Nephron (organoid): ENCODE data around the gene CIT.

Experiments
- H3K27ac Mint-ChIP-seq, 3 experiments: 2 replicates each; pipeline ENCODE4 v1.8.0; 2020; ENCODE audit warnings: mixed read lengths in 3 of 3, mild to moderate bottlenecking in 2 of 3, moderate library complexity in 1 of 3
- H3K27me3 Mint-ChIP-seq: 2 replicates; pipeline ENCODE4 v1.8.0; 2021; ENCODE audit warnings: low read depth, mild to moderate bottlenecking, moderate library complexity, mixed read lengths
- H3K36me3 Mint-ChIP-seq: 2 replicates; pipeline ENCODE4 v1.8.0; 2020; ENCODE audit warnings: low read depth, mixed read lengths
- H3K4me1 Mint-ChIP-seq: 2 replicates; pipeline ENCODE4 v1.8.0; 2020; ENCODE audit warnings: mixed read lengths
- H3K4me3 Mint-ChIP-seq, 3 experiments: 2 replicates each; pipeline ENCODE4 v1.8.0; 2020; ENCODE audit warnings: mild to moderate bottlenecking in 3 of 3, mixed read lengths in 3 of 3, moderate library complexity in 2 of 3
- H3K9me3 Mint-ChIP-seq: 2 replicates; pipeline ENCODE4 v1.8.0; 2020; ENCODE audit warnings: mixed read lengths
- TF ChIP-seq, protein P1 (sequence below), 3 experiments: fragments of 200-600 bp; sonication (generic); IDR thresholded peaks; one replicate each; pipeline ENCODE4 v1.5.0; 2021; ENCODE audit warnings: antibody characterized with exemption in 3 of 3; ENCODE audit not compliant: unreplicated experiment in 3 of 3

Gene CIT

DNA sequence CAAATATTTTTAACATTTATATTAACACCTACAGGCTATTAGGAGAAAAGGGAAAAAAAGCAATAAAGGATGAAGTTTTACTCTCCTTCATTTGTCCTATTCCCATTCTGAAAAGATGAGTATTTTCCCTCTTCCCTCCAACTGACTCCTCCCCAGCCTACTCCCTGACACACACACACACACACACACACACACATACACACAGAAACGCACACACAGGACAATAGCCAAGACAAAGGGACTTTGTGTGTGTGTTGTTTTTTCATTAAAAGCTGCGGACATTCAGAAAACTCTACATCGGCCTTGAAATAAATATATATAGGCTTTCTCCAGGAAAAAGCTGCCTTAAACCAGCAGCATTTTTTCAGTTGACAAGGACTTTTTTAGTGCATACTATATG, 134.4 kb downstream of the CIT start:
- Mint-ChIP-seq H3K4me1 (no peaks in the 10 kb centered on the region), H3K4me3 (no peak overlapping the region), H3K27me3 (no peaks in the 10 kb centered on the region), H3K9me3 (peaks cover 31% of the 10 kb centered on the region), H3K36me3 (peaks cover 75% of the 10 kb centered on the region), H3K27ac (no peak overlapping the region)
- TF ChIP-seq, protein P1, sequence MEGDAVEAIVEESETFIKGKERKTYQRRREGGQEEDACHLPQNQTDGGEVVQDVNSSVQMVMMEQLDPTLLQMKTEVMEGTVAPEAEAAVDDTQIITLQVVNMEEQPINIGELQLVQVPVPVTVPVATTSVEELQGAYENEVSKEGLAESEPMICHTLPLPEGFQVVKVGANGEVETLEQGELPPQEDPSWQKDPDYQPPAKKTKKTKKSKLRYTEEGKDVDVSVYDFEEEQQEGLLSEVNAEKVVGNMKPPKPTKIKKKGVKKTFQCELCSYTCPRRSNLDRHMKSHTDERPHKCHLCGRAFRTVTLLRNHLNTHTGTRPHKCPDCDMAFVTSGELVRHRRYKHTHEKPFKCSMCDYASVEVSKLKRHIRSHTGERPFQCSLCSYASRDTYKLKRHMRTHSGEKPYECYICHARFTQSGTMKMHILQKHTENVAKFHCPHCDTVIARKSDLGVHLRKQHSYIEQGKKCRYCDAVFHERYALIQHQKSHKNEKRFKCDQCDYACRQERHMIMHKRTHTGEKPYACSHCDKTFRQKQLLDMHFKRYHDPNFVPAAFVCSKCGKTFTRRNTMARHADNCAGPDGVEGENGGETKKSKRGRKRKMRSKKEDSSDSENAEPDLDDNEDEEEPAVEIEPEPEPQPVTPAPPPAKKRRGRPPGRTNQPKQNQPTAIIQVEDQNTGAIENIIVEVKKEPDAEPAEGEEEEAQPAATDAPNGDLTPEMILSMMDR (IDR thresholded peaks at IDR 0.05; ENCODE audit: unreplicated experiment in 3 of 3): no peak

DNA sequence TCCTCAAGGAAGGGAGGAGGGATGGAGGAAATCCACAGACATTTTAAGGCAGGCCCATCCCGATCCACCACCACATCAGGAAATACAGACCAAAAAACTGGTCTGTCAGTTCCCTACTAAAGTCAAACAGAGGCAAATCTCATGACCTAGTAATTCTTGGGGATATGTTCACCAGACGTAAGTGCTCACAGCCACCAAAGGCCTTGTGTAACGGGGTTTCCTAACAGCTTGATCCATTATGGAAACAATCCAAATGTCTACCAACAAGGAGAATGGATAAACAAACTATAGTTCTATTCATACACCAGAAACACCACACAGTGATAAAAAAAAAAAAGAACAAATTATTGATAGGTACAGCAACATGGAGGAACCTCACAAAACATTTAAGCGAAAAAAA, 136.3 kb downstream of the CIT start:
- H3K4me3 Mint-ChIP-seq: no peak overlapping the region
- TF ChIP-seq, protein P1 (IDR thresholded peaks at IDR 0.05; ENCODE audit: unreplicated experiment in 3 of 3): no peak

DNA sequence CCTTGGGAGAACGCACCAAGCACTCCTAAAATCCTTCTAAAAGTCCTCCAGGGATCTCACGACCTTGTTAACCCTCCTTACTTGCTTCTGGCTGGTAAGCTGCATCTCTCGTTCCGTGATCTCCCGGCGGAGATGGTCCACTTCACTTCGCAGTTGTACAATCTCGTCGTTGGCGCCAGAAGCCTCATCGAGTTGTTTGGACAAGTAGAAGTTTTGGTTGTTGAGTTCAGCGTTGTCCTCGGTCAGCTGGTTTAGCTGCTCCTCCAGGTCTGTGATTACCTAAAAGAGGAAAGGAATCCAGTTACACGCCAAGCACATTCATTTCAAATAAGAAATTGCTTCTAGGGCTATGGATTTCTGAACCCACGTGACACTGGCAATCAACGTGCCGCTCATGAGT, 142.0 kb downstream of the CIT start:
- H3K36me3 Mint-ChIP-seq: peaks cover 37% of the 10 kb centered on the region
- TF ChIP-seq, protein P1 (IDR thresholded peaks at IDR 0.05; ENCODE audit: unreplicated experiment in 3 of 3): no peak
- H3K4me3 Mint-ChIP-seq: no peak overlapping the region
- H3K4me1 Mint-ChIP-seq: no peaks in the 10 kb centered on the region
- H3K27me3 Mint-ChIP-seq: no peaks in the 10 kb centered on the region
- H3K9me3 Mint-ChIP-seq: no peaks in the 10 kb centered on the region
- H3K27ac Mint-ChIP-seq: no peak overlapping the region

More for the DNA sequence above, 136.3 kb downstream of the CIT start:
- Mint-ChIP-seq H3K36me3 (peaks cover 66% of the 10 kb centered on the region), H3K4me1 (no peaks in the 10 kb centered on the region), H3K27ac (no peak overlapping the region), H3K27me3 (no peaks in the 10 kb centered on the region), H3K9me3 (peaks cover 22% of the 10 kb centered on the region)

DNA sequence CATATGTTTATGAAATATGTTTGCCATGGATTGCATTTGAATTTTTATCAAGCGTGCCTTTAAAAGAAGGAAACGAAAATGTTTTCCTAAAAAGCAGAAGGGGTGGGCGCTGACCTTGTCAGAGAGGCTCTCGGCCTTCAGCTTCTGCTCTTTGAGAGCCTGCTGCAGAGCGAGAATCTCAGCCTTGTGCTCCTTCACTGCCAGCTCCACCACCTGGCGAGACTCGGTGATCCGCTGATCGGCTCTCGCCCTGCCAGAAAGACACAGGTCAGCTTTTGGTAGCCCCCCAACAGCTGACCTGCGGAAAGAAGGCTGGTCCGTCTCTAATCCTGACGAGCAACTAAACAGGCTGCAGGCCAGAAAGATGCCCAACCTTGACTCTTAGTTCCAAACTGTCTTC, 146.7 kb downstream of the CIT start:
- H3K36me3 Mint-ChIP-seq: peaks cover 29% of the 10 kb centered on the region
- no peaks in the 10 kb centered on the region for H3K9me3 Mint-ChIP-seq
- no peaks in the 10 kb centered on the region for H3K27me3 Mint-ChIP-seq

DNA sequence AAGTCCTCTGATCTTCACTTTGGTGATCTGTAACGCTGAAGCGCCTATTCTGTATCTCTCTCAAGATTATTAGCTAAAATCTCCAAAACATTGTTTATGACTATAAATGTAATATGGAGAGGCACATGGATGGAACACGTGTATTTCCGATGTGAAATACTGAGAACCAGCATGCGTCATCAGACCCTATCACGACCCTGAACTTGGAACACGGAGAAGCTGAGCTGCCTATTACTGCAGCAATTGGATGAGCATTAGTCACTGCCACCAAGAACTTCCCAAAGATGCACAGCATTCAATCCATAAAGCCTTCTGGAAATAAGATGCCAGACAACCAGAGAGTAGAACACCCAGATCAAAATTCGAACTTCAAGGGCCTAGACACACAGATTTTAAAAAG, 147.2 kb downstream of the CIT start:
- no peaks in the 10 kb centered on the region for H3K9me3 Mint-ChIP-seq
- peaks cover 29% of the 10 kb centered on the region for H3K36me3 Mint-ChIP-seq
- H3K27me3 Mint-ChIP-seq: no peaks in the 10 kb centered on the region
- H3K4me3 Mint-ChIP-seq: no peak overlapping the region
- H3K4me1 Mint-ChIP-seq: no peaks in the 10 kb centered on the region
- no peak overlapping the region for H3K27ac Mint-ChIP-seq
- TF ChIP-seq, protein P1 (IDR thresholded peaks at IDR 0.05; ENCODE audit: unreplicated experiment in 3 of 3): no peak

More for the DNA sequence above, 146.7 kb downstream of the CIT start:
- no peaks in the 10 kb centered on the region for H3K4me1 Mint-ChIP-seq
- no peak overlapping the region for H3K4me3 Mint-ChIP-seq
- no peak overlapping the region for H3K27ac Mint-ChIP-seq
- TF ChIP-seq, protein P1 (IDR thresholded peaks at IDR 0.05; ENCODE audit: unreplicated experiment in 3 of 3): no peak

DNA sequence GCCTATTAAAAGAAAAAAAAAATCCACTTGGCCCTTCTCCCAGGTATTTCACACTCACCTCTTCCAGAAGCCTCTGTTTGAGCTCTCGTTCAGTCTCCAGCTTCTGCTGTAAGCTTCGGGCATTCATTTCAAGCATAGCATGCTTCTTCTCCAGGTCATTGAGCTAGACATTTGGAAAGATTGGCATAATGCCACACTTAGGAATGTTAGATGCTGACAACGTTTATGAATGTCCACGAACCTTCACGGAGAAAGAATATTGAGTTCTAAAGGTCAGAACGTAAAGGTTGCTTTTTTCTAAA, 148.7 kb downstream of the CIT start:
- H3K36me3 Mint-ChIP-seq: peaks cover 20% of the 10 kb centered on the region
- no peaks in the 10 kb centered on the region for H3K9me3 Mint-ChIP-seq
- TF ChIP-seq, protein P1 (IDR thresholded peaks at IDR 0.05; ENCODE audit: unreplicated experiment in 3 of 3): no peak
- peak overlapping the region in 1 of 3 experiments; percentile 31 for H3K27ac Mint-ChIP-seq
- H3K4me3 Mint-ChIP-seq: no peak overlapping the region
- no peaks in the 10 kb centered on the region for H3K27me3 Mint-ChIP-seq
- no peaks in the 10 kb centered on the region for H3K4me1 Mint-ChIP-seq
